Measurements from ENCODE around the gene DDR1.

Gene DDR1

DNA sequence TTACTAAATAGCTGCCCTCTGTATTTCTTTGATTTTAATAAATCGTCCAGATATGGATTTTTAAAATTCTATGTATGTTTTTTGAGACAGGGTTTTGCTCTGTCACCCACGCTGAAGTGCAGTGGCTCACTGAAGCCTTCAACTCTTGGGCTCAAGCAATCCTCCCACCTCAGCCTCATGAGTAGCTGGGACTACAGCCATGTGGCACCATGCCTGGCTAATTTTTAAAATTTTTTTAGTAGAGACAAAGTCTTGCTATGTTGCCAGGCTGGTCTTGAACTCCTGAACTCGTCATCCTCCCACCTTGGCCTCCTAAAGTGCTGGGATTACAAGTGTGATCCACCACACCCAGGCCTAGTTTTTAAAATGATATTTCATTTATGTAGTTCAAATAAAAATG is 47.4 kb upstream of the DDR1 start:
- TF ChIP-seq EZH2phosphoT487 (IDR thresholded peaks at IDR 0.05; ENCODE audit: low read depth), result no peak
- TF ChIP-seq, protein P1, sequence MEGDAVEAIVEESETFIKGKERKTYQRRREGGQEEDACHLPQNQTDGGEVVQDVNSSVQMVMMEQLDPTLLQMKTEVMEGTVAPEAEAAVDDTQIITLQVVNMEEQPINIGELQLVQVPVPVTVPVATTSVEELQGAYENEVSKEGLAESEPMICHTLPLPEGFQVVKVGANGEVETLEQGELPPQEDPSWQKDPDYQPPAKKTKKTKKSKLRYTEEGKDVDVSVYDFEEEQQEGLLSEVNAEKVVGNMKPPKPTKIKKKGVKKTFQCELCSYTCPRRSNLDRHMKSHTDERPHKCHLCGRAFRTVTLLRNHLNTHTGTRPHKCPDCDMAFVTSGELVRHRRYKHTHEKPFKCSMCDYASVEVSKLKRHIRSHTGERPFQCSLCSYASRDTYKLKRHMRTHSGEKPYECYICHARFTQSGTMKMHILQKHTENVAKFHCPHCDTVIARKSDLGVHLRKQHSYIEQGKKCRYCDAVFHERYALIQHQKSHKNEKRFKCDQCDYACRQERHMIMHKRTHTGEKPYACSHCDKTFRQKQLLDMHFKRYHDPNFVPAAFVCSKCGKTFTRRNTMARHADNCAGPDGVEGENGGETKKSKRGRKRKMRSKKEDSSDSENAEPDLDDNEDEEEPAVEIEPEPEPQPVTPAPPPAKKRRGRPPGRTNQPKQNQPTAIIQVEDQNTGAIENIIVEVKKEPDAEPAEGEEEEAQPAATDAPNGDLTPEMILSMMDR (IDR thresholded peaks at IDR 0.05; ENCODE audit: low read depth, low read length), result no peak
- Histone ChIP-seq H3K27me3 (ENCODE audit: low read depth, low read length) (peaks cover 11% of the 10 kb centered on the region), H4K20me1 (ENCODE audit: insufficient read depth, low read length) (no peaks in the 10 kb centered on the region), H2AFZ (ENCODE audit: low read depth, low read length) (no peak overlapping the region), H3K9ac (ENCODE audit: low read length) (no peak overlapping the region), H3K4me2 (ENCODE audit: low read length) (no peak overlapping the region), H3K4me3 (ENCODE audit: low read length) (no peak overlapping the region), H3K79me2 (ENCODE audit: low read length) (no peaks in the 10 kb centered on the region), H3K27ac (ENCODE audit: low read length) (no peak overlapping the region), H3K9me3 (ENCODE audit: insufficient read depth, low read length) (no peaks in the 10 kb centered on the region), H3K4me1 (ENCODE audit: low read length) (no peaks in the 10 kb centered on the region), H3K36me3 (replicated peaks; ENCODE audit: low read depth, low read length) (no peaks in the 10 kb centered on the region)

DNA sequence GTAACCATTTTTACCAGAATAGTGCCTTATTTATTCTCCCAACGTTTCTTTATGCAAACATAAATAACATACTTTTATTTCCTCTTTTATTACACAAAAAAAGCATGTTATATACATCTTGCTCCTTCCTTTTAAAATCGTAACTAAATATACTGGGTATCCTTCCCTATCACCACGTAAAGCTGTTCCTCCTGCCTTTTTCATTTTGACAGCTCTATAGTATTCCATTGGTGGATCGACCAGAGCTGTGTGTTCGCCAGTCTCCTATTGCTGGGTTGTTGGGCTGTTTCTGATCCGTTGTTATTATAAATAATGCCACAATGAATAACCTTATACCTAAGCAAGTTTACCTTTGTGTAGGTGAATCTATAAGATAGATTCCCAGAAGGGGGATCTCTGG is 46.9 kb upstream of the DDR1 start:
- Histone ChIP-seq H3K9me3 (ENCODE audit: insufficient read depth, low read length) (no peaks in the 10 kb centered on the region), H3K4me1 (ENCODE audit: low read length) (no peaks in the 10 kb centered on the region)

DNA sequence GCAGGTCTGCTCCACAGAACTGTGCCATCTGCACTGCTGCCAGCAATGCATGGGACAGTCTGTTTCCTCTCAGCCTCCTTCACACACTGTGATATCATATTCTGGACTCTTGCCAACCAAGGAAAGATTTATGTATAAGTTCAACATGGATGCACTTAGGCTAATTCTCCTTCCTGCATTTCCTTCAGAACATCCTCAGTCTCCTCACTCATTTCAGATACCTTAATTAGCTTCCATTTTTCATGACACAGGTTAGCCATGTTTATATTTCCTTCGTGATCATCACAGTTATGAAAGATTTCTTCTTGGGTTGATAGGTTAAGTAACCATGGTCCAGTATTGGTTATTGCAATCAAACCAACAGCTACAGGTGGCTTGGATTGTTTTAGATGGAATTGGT is 46.4 kb upstream of the DDR1 start:
- no peaks in the 10 kb centered on the region for H3K79me2 ChIP-seq (ENCODE audit: low read length)
- H3K4me1 ChIP-seq (ENCODE audit: low read length), result no peaks in the 10 kb centered on the region
- H3K4me3 ChIP-seq (ENCODE audit: low read length), result no peak overlapping the region
- no peaks in the 10 kb centered on the region for H3K9me3 ChIP-seq (ENCODE audit: insufficient read depth, low read length)
- H2AFZ ChIP-seq (ENCODE audit: low read depth, low read length), result no peak overlapping the region
- no peaks in the 10 kb centered on the region for H4K20me1 ChIP-seq (ENCODE audit: insufficient read depth, low read length)
- no peak overlapping the region for H3K9ac ChIP-seq (ENCODE audit: low read length)
- peaks cover 9% of the 10 kb centered on the region for H3K27me3 ChIP-seq (ENCODE audit: low read depth, low read length)
- no peak overlapping the region for H3K27ac ChIP-seq (ENCODE audit: low read length)
- TF ChIP-seq, protein P1 (IDR thresholded peaks at IDR 0.05; ENCODE audit: low read depth, low read length), result no peak
- no peak for TF ChIP-seq EZH2phosphoT487 (IDR thresholded peaks at IDR 0.05; ENCODE audit: low read depth)
- H3K36me3 ChIP-seq (replicated peaks; ENCODE audit: low read depth, low read length), result no peaks in the 10 kb centered on the region
- no peak overlapping the region for H3K4me2 ChIP-seq (ENCODE audit: low read length)

More for the DNA sequence above, 46.9 kb upstream of the DDR1 start:
- H3K36me3 ChIP-seq (replicated peaks; ENCODE audit: low read depth, low read length), result no peaks in the 10 kb centered on the region
- H3K4me3 ChIP-seq (ENCODE audit: low read length), result no peak overlapping the region
- H3K9ac ChIP-seq (ENCODE audit: low read length), result no peak overlapping the region
- H3K27ac ChIP-seq (ENCODE audit: low read length), result no peak overlapping the region
- H4K20me1 ChIP-seq (ENCODE audit: insufficient read depth, low read length), result no peaks in the 10 kb centered on the region
- no peaks in the 10 kb centered on the region for H3K79me2 ChIP-seq (ENCODE audit: low read length)
- H3K4me2 ChIP-seq (ENCODE audit: low read length), result no peak overlapping the region
- H2AFZ ChIP-seq (ENCODE audit: low read depth, low read length), result no peak overlapping the region
- H3K27me3 ChIP-seq (ENCODE audit: low read depth, low read length), result peaks cover 11% of the 10 kb centered on the region
- TF ChIP-seq, protein P1 (IDR thresholded peaks at IDR 0.05; ENCODE audit: low read depth, low read length), result no peak
- no peak for TF ChIP-seq EZH2phosphoT487 (IDR thresholded peaks at IDR 0.05; ENCODE audit: low read depth)

DNA sequence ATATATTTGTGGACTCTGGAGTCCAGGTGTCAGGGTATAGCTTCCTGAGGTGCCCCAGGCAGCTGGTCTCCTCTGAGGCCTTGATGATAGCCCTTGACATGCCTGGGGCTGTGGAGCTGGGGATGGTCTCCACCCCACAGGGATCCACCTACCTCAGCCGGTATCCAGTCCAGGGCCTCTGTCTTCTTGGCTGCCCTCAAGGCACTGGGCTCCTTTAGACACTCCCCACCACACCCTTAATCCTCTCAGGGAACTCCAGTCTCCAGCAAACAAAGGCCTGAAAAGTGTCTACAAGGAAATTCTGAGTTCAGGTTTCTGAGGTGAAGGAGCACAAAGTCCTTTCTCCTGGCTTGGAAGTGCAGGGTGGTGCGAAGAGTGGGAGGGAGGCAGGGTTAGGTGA is 44.6 kb upstream of the DDR1 start:
- no peaks in the 10 kb centered on the region for H3K79me2 ChIP-seq (ENCODE audit: low read length)
- H3K27ac ChIP-seq (ENCODE audit: low read length), result no peak overlapping the region
- peaks cover 2% of the 10 kb centered on the region for H3K27me3 ChIP-seq (ENCODE audit: low read depth, low read length)
- no peak overlapping the region for H3K9ac ChIP-seq (ENCODE audit: low read length)
- no peaks in the 10 kb centered on the region for H3K4me1 ChIP-seq (ENCODE audit: low read length)
- no peak overlapping the region for H3K4me2 ChIP-seq (ENCODE audit: low read length)
- H3K9me3 ChIP-seq (ENCODE audit: insufficient read depth, low read length), result no peaks in the 10 kb centered on the region
- no peaks in the 10 kb centered on the region for H4K20me1 ChIP-seq (ENCODE audit: insufficient read depth, low read length)
- no peak overlapping the region for H3K4me3 ChIP-seq (ENCODE audit: low read length)
- H2AFZ ChIP-seq (ENCODE audit: low read depth, low read length), result no peak overlapping the region
- TF ChIP-seq EZH2phosphoT487 (IDR thresholded peaks at IDR 0.05; ENCODE audit: low read depth), result no peak
- TF ChIP-seq, protein P1 (IDR thresholded peaks at IDR 0.05; ENCODE audit: low read depth, low read length), result no peak
- H3K36me3 ChIP-seq (replicated peaks; ENCODE audit: low read depth, low read length), result no peaks in the 10 kb centered on the region

Data from OCI-LY3 (cell line).